IPS-NIHi7 (cell line): ENCODE measurements around the gene IRF1.

Source experiments
- DNase-seq: peaks from one replicate; pipeline ENCODE4 v3.0.0; 2012; ENCODE audit warnings: mixed read lengths; ENCODE audit errors: extremely low spot score

IRF1 gene

DNA sequence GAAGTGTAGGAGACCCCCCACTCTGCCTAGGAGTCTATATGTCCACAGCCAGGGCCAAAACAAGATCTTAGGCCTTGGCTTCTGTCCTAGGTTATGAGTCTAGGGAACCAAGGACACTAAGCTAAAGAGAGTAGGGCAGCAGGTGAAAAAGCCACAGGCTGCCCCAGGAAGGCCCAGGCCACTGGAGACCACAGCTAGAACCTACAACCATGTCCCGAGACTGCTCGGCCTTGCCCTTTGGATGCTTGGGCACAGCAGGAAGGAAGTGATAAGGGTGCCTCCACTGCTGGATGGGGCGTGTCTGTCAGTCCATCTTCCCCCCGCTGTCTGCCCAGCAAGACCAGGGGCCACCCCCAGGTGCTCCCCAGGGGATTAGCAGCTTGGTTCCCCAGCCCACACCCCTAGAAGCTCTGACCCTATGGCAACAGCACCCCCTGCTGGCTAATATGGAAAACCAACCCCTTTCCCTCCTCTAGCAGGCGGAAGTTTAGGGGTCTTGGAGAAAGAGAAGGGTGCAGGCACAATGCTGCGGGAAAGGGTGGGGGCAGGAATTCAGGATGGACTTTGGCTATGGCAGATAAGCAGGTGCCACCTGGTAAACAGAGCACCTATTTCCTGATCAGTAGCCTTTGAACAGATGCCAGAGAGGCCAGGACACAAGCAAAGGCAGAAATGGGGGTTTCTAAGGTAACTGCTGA lies 10.5 kb upstream of the IRF1 start:
- DNase-seq, result peak; percentile 79

DNA sequence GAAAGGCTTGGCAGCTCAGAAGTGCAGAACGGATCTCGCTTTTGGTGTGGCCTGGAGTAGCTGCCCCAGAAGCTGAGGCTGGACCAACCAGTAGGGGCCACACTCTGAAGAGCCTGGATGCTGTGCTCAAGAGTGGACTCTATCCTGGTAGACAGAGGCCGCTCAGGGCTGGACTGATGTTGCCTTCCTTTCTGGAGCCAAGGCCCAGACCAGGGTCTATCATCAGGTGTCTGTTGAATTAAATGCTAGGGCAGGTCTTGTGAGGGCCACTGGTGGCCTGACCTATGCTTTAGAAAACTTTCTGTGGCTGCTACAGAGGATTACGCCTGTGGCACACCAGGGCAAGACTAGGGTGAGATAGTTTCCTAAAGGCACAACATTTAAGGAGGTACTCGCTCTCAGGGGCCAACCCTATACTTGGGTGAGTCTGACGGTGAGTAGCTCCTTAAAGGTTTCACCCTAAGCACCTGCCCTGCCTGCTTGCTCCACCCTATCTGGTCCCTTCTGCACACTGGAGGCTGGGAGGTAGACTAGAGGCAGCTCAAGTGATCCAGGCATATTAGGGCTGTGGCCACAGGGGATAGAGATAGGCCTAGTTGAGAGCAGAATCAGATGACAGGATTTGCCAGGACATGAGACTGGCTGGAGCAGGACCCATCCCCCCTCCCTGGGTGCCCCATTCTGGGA lies 9.8 kb upstream of the IRF1 start:
- no peak for DNase-seq

DNA sequence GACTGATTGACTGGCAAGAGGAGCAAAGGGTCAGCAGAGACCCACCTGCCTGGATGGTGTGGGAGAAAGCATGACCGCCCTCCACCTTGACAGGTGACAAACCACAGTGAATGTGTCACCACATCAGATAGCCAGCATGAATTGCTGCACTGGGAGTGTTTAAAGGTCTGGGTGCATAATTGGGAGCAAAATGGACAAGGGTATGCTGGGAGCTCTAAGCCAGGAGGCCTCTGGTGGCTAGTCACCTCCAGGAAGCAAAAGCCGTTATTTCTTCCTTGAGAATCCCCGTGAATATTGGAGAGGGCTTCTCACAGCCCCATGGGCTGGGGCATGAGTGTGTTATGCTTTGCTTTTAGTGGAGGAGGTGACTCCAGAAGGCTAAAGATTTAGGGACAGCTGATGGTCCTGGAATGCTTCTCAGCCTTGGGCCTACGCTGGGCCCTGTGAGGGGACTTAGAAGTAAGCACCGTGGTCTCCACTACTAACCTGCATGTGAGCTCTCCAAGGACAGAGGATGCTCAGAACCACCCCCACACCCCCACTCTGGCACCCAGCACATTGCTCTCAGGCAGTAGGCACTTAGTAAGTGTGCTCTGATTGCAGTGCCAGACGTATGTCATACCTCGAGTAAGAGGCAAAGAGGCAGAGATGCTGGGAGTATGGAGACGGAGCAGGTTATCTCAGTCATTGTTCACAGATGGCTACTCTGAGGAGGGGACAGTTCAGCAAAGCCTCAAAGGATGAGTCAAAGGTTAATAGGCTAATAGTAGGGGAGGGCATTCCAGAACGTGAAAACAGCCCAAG lies 9.1 kb upstream of the IRF1 start:
- no peak for DNase-seq

DNA sequence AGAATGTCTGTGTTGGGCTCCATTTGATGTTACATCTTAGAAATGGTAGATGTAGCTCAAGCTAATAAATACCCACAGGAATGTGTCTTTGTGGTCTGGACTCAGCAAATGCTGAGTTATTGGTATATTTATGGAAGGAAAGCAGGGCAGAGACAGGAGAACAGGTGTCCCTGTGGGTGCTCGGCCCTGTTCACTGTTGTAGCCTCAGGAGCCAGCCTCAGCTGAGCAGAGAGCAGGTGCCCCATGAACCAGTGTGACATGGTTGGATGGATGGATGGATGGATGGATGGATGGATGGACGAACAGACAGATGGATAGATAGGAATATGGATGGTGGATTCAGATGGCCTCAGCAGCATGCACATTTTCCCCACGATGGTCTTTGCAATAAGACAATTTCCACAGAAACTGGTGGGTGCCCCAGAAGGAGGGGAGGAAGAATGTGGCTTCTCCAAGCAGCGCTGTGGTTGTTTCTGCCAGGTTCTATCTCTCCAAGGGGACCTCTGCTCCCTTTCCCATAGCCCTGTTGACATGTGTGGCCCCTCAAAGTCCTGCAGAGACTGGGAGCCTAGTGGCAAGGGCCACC lies 8.2 kb upstream of the IRF1 start:
- no peak for DNase-seq

DNA sequence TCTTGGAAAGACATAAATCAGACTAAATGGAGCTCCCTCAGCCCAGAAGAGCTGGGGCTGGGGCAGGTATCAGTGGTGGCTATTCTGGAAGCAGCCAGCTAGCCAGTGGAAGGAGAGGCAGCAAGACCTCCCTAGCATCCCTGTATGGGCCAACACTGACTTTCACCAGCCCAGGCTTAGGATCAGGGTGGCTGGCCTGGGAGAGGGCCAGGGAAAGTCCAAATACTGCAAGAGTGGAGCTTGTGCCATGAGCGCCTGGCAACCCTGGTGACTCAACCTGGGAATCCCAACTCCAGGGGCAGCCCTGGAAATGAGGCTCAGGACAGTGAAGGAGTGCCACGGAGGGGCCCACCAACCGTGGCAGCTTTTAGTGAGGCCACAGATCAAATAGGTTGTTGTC lies 7.6 kb upstream of the IRF1 start:
- no peak for DNase-seq

DNA sequence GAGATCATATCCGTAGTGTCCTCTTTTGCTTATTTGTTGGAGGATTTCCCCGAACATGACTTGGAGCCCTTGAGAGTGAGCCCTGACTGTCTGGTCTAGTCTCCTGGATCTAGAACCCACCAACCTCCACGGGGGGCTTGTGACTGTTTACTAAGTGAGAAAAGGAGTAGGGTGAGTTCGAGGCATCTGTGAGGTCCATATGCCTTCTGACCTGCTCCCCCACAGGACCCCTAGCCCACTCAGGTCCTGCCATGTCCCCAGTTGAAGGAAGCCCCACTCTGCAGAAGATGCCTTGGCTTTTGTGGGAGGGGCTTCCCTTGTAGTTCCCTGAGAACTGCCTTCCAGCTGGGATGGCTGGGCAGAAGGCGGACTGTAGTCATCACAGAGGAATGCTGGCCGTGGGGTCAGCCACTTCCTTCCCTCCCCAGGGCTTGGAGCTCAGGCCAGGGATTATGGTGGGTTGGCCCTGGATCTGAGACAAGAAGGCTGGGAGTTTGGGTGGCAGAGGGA lies 7.0 kb upstream of the IRF1 start:
- peak; percentile 70 for DNase-seq

DNA sequence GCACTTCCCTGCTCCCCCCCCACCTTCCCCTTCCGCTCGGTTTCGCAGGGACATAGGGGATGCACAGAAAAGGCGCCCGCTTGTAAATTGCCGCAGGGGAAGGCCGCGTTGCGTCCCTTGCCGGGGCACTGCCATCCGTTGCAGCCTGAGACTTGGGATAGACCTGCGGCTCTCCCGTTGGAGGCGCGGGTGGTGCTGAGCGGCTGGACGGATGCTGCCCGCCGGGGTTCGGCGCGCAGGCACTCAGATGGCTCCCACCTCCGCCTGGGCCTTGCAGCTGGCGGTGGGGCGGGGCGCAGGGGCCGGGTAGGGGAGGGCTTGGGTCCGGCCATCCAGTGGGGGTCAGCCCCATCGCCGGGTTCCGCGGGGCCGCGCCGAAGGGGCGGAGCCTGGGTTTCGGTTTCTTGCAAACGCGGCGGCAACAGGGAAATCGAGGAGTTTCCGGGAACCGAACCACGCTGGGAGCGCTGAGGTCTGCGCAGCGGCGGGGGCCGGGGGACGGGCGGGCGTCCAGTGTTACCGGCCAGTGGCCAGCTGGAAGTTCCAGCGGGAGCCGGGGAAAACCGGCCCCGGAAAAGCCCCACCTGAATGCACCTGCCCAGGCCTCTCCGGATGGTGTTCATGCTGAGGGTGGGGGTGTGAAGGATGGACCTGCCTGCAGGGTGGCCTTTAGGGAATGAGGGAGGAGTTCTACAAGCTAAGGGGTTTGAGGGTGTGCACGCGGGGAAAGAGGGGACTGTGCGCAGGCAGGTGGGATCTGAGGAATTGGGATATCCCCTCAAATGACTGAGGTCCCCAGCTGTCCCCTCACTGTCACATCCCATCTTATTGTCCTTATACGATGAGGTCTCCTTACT lies 6.3 kb upstream of the IRF1 start:
- peak; percentile 87 for DNase-seq

DNA sequence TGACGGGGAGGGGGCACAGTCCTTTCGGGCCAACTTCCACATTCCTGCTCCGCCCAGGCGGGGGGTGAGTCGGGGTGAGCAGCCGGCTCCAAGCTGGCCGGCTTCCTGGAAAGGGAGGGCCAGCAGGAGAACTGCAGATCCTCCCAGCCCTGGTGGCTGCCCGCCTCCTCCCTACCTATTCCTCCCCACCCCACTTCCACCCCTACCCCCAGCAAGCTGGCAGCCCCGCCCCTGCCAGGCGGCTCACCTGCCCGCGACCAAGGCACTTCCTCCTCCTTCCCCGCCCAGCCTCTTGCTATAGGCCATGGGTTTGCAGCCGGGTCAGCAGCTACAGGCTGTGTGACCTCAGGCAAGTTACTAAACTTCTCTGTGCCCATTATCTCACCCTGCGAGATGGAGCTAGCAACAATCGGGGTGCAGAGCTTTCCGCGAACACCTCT lies 5.6 kb upstream of the IRF1 start:
- DNase-seq, result peak; percentile 87

DNA sequence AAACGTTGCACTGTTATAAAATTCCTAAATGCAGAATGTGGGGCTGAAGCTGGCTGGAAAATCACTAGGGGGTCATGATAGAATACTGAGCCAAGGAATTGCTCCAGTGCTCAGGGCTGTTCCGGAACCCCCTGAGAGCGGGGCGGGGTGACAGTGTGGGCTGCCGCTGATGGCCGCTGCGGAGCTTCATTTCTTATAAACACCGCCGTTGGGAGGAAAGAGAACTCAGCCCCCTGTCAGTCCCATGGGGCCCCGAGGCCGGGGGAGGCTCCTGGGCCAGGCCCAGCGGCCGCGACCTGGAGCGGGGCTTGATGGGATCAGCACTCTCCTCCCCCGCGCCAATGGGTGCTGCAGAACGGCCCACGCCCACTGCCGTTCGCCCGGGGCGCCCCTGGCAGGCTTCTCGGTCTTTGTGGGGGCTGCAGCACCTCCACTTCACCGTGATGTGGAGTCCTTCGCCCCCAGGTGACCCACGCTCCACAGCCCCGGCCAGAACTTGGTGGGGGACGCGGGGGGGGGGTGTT lies 5.2 kb upstream of the IRF1 start:
- peak; percentile 66 for DNase-seq

DNA sequence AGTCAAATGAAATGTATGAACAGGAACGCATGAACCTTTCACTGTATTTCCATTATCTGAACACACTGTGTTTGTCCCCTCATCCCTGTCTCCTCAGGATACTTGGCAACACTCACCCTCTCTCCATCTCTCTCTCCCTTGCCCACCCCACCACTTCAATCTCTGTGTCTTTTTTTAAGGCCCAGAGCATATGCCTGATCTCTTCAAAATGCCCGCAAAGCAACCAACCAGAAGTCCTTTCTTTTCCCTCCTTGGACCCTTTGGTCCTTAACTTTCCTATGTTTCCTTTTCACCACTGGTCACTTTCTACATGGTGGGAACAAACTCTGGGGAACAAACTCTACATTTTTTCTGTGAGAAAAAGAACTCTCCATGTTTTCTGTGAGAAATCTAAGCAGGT lies 3.2 kb upstream of the IRF1 start:
- DNase-seq, result no peak

DNA sequence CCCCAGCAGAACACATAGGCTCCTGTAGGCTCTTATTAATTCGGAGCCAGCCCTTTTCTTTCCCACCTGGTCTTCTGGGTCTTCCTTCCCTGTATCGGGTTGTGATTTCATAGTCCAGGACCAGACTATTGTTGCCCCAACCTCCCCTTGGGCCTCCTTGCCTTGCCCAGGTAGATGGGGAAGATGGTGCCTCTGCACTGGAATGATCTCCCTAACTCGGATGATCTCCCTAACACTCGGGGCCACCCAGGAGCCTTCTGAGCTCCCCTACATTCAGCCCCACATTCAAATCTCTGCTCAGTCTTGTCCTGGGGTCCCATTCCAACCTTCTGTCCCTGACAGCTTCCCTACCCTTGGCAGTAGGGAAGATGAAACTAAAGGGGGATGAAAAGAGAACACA lies 2.7 kb upstream of the IRF1 start:
- DNase-seq, result no peak

DNA sequence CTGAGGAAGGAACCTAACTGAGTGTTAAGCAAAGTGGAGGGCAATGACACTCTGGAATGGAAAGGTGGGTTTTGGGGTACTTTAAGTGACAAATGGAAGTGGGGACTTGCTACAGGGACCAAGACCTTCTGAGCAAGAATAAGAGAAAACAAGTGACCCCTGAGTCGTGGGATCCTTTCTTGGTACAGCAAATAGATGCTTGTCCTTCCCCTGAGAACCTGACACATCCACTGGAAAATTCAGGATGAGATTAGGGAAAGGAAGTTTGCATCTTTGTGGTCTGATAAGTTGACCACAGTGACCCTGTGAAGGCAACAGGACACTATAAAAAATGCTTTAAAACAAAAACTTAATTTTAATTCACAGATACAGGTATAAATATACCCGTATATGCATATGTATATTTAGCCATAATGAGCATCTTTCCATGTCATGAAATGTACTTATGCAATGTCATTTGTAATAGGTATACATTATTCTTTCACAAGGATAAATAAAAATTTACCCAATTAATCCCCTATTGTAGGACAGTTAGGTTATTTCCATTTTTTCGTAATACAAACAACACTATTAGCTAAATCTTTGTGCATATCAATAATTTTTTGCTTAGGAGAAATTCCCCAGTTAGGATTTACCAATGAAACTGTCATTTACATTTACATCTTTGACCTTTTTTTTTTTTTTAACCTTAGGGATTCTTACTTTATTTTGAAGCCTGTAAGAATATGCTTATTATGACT lies 2.0 kb upstream of the IRF1 start:
- DNase-seq, result no peak

DNA sequence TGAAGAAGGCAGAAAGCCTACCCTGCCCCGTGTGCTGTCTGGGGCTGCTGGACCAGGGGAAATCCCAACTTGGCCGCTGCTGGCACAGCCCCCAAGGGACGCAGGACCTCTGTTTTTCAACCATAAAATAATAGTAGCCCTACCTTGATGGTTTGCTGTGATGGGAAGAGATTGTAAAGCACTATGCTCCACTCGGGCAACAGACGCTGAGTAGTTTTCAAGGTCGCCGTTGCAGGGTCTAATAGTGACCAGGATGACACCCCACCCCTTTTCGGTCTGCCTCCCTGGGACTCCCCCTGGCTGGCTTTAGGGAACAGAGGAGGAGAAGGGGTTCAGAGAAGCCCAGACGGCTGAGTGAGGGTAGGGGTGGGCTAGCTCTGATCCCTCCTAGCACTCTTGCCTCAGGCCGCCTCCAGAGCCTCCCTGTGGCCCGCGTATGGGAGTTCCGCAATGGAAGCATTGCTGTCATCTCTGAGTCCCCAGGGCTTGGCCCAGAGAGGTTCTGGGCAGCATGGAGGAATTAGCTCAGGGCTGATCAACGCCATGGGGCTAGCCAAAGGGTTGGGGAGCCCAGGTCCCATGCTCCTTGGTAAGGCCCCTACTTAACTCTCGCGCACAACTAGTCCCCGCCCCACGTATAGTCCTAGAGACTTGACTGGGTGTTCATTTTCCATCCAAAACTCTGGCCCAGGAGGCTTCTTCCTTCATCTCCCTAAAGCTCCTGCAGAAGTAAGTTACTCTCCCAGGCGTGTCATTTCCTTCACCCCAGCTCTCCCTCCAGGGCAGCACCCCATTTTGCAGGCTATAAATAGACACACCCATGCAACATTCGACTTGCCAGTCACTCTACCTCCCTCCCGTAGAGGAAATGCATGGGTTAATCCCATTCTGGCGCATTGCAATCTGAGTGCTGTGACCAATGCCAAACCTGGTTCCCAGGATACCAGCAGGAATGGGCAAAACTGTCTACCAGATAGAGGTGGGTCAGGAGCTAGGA lies 1.1 kb upstream of the IRF1 start:
- DNase-seq, result no peak

DNA sequence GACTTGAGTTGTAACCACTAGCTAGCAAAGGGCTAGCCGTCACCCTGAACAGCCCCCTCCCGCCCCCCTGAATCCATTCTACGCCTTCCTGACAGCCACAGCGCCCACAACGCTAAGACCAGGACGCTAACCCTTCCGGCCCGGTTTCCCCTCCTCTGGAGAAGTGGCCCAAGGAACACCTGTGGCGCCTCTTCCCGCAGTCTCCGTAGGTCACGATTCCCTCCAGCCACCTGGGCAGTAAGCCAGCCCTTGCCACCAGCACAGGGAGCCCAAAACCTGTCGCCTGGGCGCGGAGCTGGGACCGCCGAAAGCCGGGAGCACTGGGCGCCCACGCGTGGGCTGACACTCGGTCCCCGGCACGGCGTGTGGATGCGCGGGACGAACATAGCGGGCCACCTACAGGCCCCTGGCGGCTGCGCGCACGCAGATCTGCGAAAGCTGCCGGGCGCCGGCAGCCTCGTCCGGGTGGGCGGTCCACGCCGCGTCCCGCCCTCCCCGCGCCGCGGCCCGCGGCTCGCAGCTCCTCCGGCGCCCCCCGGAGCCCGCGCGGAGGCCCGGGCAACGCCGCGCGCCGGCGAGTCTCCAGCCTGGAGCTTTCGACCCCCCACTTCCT lies 596 bp downstream of the IRF1 start:
- DNase-seq, result peak; percentile 53

DNA sequence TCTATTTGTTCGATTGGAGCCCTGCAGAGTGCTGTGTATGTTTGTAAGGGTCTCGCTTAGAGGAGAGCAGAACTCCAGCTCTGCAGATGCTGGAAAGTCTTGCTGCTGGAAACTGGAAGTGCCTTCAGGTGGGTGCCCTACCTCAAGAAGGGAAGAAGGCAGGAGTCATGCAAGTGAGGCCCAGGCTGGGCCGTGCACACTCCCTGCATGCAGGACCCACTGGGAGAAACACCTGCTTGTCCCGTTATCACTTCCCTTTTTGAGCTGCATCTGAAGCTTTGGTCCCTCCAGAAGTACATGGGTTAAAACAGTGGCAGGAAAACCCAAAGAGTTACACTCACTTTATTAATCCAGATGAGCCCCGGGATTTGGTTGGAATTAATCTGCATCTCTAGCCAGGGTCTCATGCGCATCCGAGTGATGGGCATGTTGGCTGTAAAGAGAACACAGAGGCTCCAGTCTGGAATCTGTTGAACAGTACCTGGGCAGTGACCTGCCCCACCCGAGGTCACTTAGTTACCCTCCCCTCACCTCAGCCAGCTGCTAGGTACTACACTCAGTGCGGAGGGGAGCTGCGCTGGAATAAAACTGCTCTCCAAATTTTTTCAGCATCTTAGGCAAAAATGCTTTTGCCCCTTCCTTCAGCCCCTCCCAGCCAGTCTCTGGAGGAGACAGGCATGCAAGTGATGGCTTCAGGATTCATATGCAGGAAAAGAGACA lies 1.4 kb downstream of the IRF1 start:
- DNase-seq, result no peak

DNA sequence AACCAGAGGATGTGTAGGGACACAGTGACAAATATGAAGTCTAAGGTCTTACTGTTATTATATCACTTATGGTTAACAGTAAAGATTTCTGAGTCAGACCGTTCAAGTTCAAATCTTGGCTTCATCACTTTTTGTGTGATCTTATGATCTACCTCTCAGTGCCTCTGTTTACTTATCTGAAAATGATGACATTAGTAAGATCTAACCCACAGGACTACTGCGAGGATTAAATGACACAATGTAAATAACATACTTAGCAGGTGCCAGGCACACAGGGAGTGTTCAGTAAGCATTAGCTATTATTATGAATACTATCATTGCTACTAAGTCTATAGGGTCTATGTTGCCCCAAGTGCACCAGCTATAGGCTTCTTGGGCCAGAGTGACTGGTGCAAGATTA lies 2.0 kb downstream of the IRF1 start:
- DNase-seq, result no peak

DNA sequence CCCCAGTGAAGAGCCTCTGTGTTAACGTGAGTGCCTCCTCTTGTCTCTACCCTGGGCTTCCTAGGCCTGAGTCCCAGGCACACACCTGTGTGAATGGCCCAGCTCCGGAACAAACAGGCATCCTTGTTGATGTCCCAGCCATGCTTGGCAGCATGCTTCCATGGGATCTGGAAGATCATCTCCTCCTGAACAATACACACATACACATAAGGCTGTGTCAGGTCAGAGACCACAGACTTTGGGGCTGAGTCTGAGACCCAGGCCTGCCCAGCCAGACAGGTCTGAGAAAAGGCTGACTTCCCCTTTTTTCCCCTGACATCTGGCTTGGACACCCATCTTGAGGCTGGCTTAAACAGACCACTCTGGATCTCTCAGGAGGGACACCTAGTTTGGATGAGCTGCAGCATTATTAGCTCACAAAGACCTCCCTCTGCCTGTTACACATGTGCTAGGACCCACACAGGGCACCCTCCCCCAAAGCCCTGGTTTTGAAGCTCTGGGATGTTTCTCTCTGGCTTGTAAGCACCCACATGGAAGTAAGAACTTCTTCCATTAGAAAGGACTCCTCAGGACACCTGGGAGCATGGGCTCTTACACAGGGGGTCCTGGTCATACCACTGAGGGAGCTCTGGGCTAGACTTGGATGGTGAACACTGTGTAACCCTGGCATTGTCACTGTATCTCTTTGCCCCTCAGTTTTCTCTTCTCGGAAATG lies 2.6 kb downstream of the IRF1 start:
- DNase-seq, result no peak
